Smooth muscle cell of the umbilical artery (primary cell): ENCODE data around the gene FIBIN. TPM values are rescaled to one million over a fixed set of nuclear protein-coding genes. Genes with fewer than 3 reads are reported as not detected.

Experiments
- total RNA-seq: library from RNA; depleted of rRNA; stranded (reverse); fragments of >200 nt; gene quantifications from 2 replicates; pipeline ENCODE4 v1.2.3, GENCODE V29; 2014

The FIBIN gene
- 25.4 and 51.4 TPM in 2 replicates for total RNA-seq

DNA sequence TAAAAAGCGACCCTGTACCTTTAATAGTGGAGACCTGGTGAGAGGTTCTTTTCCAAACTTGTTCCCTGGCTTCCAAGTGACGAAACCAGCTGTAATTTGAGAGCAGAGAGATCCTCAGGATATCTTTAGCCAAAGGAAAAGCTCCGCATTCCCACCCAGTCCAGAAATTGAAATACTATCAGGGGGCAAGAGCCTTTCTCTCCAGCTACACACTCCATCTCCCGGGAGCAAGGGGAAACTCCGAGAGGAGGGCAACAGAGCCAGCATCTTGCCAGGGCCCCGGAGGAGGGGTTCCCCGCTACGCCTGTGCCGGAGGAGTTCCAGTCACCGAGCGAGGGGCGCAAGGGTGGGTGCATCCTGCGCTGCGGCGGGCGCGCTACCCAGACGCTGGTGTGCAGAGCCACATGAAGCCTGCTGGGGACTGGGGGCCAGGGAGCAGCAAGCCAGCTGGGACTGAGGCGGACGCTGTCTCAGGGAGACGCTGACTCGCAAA lies at the start of gene FIBIN:
Gene FIBIN, plus strand, starts transcription at position 148 of the 493 bp plus-strand sequence. CDS start 415 bp downstream, outside the sequence.

DNA sequence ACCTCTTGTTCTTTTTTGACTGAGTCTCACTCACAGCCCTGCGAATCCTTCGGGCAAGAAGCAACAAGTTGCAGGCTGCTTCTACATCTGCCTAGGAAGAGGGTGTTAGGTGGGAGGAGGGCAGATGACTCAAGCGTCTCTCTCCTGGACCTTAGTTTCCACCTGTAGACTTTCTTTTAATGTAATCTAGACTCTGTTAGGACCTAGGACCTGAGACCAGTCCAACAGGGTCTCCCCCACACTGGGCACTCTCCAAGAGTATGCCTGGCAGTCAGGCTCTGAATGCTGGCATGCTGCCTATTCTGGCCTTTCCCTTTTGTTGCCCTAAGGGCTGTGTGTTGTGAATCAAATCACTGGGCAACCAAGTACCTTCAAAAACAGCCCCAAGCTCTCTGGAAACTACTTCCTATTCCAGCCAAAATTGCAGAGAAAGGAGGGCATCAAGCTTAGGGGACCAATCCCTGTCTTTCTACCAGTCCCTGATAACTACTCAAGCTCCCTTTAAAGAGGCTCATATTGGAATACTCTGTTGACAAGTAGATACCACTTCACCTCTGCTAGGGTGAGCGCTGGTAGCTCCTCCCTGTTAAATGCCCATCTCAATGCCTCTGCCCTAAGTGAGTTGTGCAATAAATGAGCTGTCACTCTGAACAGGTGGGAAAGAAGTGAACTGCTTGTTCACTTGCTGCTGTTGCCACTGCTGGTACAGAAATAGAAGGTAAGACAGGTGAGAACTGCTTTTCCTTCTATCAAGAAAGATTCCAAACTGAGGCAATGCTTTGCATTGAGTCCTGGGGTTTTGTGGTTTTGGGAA lies 46.6 kb downstream of the FIBIN start, which contains the start of gene BBOX1:
Gene BBOX1, plus strand, starts transcription at position 514 of the 814 bp plus-strand sequence. CDS start 14,616 bp downstream, outside the sequence.

Other genes with a start within 250 kb of the FIBIN start
- gene BBOX1, start 46.7 kb downstream of the FIBIN start, total RNA-seq, result not detected in 2 replicates